SK-N-MC (cell line): Measurements from ENCODE around the gene MAP2K7.

Source experiments
- EZH2 ChIP-seq: fragments of 200-600 bp; sonication (generic); IDR thresholded peaks from one replicate; pipeline ENCODE4 v1.6.1; 2017; ENCODE audit warnings: antibody characterized with exemption
- FOXP2 ChIP-seq: optimal IDR thresholded peaks from 2 replicates; pipeline ENCODE3; 2011; ENCODE audit warnings: mild to moderate bottlenecking, moderate library complexity; ENCODE audit not compliant: insufficient read depth; ENCODE audit errors: extremely low read length, control extremely low read depth
- POLR2AphosphoS5 ChIP-seq: IDR thresholded peaks from 2 replicates; pipeline ENCODE4 v1.6.1; 2012; ENCODE audit warnings: mild to moderate bottlenecking, low read depth, low read length, borderline replicate concordance

- TF ChIP-seq EZH2, result no peak
- TF ChIP-seq POLR2AphosphoS5, result no peak
- TF ChIP-seq FOXP2, result no peak
These were observed 16.1 kb upstream of the MAP2K7 start for GRCh38 chr19:7887408-7888144.
